ENCODE measurements around the gene WASL. TPM values are rescaled to one million over a fixed set of nuclear protein-coding genes. Genes with fewer than 3 reads are reported as not detected.

The WASL gene
- total RNA-seq, 4 donors from 2014 or later: 42.5 to 55.9 (median 47.9) TPM

- 86% methylated on average over 1 of the region's 1 CpG; no CpG with 5 or more reads in 1 of the 2 donors for WGBS, 2 donors (ENCODE audit: low coverage in 1 of 2)
- no peak for TF ChIP-seq EP300 (IDR thresholded peaks at IDR 0.05)
- TF ChIP-seq POLR2A (IDR thresholded peaks at IDR 0.05): no peak
- TF ChIP-seq CTCF (IDR thresholded peaks at IDR 0.05): no peak
- no peak for TF ChIP-seq POLR2AphosphoS5 (IDR thresholded peaks at IDR 0.05)
- no peak for ATAC-seq
Measured at GRCh38 chr7:123792547-123792946, 43.7 kb upstream of the WASL start.

GRCh38 chr7:123791001-123791400, 42.2 kb upstream of the WASL start:
- H3K27ac ChIP-seq: no peak overlapping the region
- H3K9me3 ChIP-seq: no peaks in the 10 kb centered on the region
- 61 to 72% methylated on average over 2 to 5 of the region's 5 CpGs for WGBS, 2 donors (ENCODE audit: low coverage in 1 of 2)
- no peaks in the 10 kb centered on the region for H3K4me1 ChIP-seq
- H3K27me3 ChIP-seq: no peaks in the 10 kb centered on the region
- no peak overlapping the region for H3K4me3 ChIP-seq
- no peak for ATAC-seq
- no peaks in the 10 kb centered on the region for H3K36me3 ChIP-seq
- TF ChIP-seq EP300 (IDR thresholded peaks at IDR 0.05) (no peak), POLR2AphosphoS5 (IDR thresholded peaks at IDR 0.05) (no peak), CTCF (IDR thresholded peaks at IDR 0.05) (no peak), POLR2A (IDR thresholded peaks at IDR 0.05) (no peak)

More at GRCh38 chr7:123792547-123792946, 43.7 kb upstream of the WASL start:
- no peaks in the 10 kb centered on the region for H3K36me3 ChIP-seq
- H3K4me1 ChIP-seq: peaks cover 0 to 1% (median 0%) of the 10 kb centered on the region in 3 donors
- no peak overlapping the region for H3K4me3 ChIP-seq
- no peaks in the 10 kb centered on the region for H3K9me3 ChIP-seq
- H3K27me3 ChIP-seq: no peaks in the 10 kb centered on the region
- H3K27ac ChIP-seq: no peak overlapping the region

GRCh38 chr7:123789817-123790216, 41.0 kb upstream of the WASL start:
- WGBS, 2 donors (ENCODE audit: low coverage in 1 of 2): 80% methylated on average over 3 of the region's 3 CpGs; no CpG with 5 or more reads in 1 of the 2 donors
- no peak for ATAC-seq
- H3K27me3 ChIP-seq: no peaks in the 10 kb centered on the region
- no peak overlapping the region for H3K27ac ChIP-seq
- H3K4me1 ChIP-seq: no peaks in the 10 kb centered on the region
- no peaks in the 10 kb centered on the region for H3K36me3 ChIP-seq
- no peak overlapping the region for H3K4me3 ChIP-seq
- TF ChIP-seq POLR2AphosphoS5 (IDR thresholded peaks at IDR 0.05) (no peak), CTCF (IDR thresholded peaks at IDR 0.05) (no peak), EP300 (IDR thresholded peaks at IDR 0.05) (no peak)
- no peaks in the 10 kb centered on the region for H3K9me3 ChIP-seq

GRCh38 chr7:123789206-123789784, 40.5 kb upstream of the WASL start:
- no peaks in the 10 kb centered on the region for H3K36me3 ChIP-seq
- ATAC-seq: no peak
- H3K27ac ChIP-seq: no peak overlapping the region
- no peak overlapping the region for H3K4me3 ChIP-seq
- TF ChIP-seq CTCF (IDR thresholded peaks at IDR 0.05) (no peak), EP300 (IDR thresholded peaks at IDR 0.05) (no peak), POLR2AphosphoS5 (IDR thresholded peaks at IDR 0.05) (no peak), POLR2A (IDR thresholded peaks at IDR 0.05) (no peak)
- H3K27me3 ChIP-seq: no peaks in the 10 kb centered on the region
- no peaks in the 10 kb centered on the region for H3K4me1 ChIP-seq
- WGBS, 2 donors (ENCODE audit: low coverage in 1 of 2): 76 to 84% methylated on average over 4 of the region's 4 CpGs
- H3K9me3 ChIP-seq: no peaks in the 10 kb centered on the region

- TF ChIP-seq POLR2AphosphoS5 (IDR thresholded peaks at IDR 0.05): no peak
- no peak for TF ChIP-seq POLR2A (IDR thresholded peaks at IDR 0.05)
- TF ChIP-seq EP300 (IDR thresholded peaks at IDR 0.05): no peak
- TF ChIP-seq CTCF (IDR thresholded peaks at IDR 0.05): no peak
- Histone ChIP-seq H3K27ac (no peak overlapping the region), H3K9me3 (no peaks in the 10 kb centered on the region), H3K4me1 (no peaks in the 10 kb centered on the region), H3K36me3 (no peaks in the 10 kb centered on the region), H3K4me3 (no peak overlapping the region), H3K27me3 (no peaks in the 10 kb centered on the region)
- WGBS, 2 donors (ENCODE audit: low coverage in 1 of 2): 75 to 87% methylated on average over 2 of the region's 2 CpGs
- no peak for ATAC-seq
Measured at GRCh38 chr7:123788584-123788983, 39.8 kb upstream of the WASL start.
